ENCODE results near the gene TCF7L1. TPM values are rescaled to one million over a fixed set of nuclear protein-coding genes. Genes with fewer than 3 reads are reported as not detected.

TCF7L1 gene
- total and polyA plus RNA-seq, 2 of the 13 experiments (the other 11 are each of a cell fraction or from before 2014, with no cell fraction given) = 0.04 to 0.15 TPM

DNA sequence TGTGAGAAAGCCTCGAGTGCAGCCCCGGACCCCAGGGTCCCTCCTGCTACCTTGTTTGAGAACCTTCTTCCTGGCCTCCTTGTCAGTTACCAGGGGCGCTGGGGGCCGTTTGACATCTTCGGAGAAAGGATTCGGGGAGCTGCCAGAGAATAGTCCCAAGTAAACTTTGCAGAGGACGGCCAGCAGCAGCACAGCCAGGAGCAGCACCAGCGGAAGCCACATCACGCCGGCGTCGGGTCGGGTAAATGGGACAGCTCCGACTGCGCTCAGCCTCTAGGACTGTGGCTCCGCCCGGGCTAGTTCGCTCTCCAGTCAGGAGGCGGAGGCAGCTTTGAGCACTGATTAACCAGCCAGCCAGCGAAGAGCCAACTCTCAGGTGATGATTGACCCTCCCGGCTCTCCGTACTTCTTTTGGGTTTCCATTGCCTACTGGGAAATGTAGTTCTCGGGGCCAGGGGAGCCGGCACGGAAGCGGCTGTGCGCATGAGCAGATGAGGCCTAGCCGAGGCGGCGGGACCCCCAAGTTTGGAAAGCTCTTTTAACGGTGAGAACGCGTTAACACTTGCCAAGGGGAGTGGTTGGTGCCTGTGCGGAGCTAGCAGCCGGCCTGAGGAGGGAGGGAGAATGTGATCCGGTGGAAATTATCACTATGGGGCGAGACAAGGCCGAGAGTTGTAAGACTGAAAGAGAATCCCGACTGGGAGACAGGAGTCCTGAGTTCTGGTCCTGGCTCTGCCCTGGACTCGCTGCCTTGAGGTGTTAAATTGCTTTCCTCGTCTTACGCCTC is 221.3 kb downstream of the TCF7L1 start, which contains the start of the genes ELMOD3 and RETSAT (continued):
- TF ChIP-seq, protein P1, sequence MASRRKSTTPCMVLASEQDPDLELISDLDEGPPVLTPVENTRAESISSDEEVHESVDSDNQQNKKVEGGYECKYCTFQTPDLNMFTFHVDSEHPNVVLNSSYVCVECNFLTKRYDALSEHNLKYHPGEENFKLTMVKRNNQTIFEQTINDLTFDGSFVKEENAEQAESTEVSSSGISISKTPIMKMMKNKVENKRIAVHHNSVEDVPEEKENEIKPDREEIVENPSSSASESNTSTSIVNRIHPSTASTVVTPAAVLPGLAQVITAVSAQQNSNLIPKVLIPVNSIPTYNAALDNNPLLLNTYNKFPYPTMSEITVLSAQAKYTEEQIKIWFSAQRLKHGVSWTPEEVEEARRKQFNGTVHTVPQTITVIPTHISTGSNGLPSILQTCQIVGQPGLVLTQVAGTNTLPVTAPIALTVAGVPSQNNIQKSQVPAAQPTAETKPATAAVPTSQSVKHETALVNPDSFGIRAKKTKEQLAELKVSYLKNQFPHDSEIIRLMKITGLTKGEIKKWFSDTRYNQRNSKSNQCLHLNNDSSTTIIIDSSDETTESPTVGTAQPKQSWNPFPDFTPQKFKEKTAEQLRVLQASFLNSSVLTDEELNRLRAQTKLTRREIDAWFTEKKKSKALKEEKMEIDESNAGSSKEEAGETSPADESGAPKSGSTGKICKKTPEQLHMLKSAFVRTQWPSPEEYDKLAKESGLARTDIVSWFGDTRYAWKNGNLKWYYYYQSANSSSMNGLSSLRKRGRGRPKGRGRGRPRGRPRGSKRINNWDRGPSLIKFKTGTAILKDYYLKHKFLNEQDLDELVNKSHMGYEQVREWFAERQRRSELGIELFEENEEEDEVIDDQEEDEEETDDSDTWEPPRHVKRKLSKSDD (CRISPR knock-in tag; IDR thresholded peaks at IDR 0.05; ENCODE audit: low read depth) = no peak
- TF ChIP-seq, protein P2, sequence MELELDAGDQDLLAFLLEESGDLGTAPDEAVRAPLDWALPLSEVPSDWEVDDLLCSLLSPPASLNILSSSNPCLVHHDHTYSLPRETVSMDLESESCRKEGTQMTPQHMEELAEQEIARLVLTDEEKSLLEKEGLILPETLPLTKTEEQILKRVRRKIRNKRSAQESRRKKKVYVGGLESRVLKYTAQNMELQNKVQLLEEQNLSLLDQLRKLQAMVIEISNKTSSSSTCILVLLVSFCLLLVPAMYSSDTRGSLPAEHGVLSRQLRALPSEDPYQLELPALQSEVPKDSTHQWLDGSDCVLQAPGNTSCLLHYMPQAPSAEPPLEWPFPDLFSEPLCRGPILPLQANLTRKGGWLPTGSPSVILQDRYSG (CRISPR knock-in tag; IDR thresholded peaks at IDR 0.05) = peak; percentile 57
- TF ChIP-seq ZNF776 (CRISPR knock-in tag; IDR thresholded peaks at IDR 0.05) (no peak; the same call in 1 of the 2 replicates), ZMYM4 (CRISPR knock-in tag; IDR thresholded peaks at IDR 0.05) (peak; percentile 83), THAP11 (CRISPR knock-in tag; IDR thresholded peaks at IDR 0.05) (peak; percentile 99), ZNF577 (CRISPR knock-in tag; IDR thresholded peaks at IDR 0.05; ENCODE audit: borderline replicate concordance, low read depth) (0 out of 2 replicates have a peak, but pooled peaks have one; percentile 81), PRMT3 (CRISPR knock-in tag; IDR thresholded peaks at IDR 0.05; ENCODE audit: borderline replicate concordance, low read depth) (no peak; the same call in 1 of the 2 replicates)
- TF ChIP-seq, protein P3, sequence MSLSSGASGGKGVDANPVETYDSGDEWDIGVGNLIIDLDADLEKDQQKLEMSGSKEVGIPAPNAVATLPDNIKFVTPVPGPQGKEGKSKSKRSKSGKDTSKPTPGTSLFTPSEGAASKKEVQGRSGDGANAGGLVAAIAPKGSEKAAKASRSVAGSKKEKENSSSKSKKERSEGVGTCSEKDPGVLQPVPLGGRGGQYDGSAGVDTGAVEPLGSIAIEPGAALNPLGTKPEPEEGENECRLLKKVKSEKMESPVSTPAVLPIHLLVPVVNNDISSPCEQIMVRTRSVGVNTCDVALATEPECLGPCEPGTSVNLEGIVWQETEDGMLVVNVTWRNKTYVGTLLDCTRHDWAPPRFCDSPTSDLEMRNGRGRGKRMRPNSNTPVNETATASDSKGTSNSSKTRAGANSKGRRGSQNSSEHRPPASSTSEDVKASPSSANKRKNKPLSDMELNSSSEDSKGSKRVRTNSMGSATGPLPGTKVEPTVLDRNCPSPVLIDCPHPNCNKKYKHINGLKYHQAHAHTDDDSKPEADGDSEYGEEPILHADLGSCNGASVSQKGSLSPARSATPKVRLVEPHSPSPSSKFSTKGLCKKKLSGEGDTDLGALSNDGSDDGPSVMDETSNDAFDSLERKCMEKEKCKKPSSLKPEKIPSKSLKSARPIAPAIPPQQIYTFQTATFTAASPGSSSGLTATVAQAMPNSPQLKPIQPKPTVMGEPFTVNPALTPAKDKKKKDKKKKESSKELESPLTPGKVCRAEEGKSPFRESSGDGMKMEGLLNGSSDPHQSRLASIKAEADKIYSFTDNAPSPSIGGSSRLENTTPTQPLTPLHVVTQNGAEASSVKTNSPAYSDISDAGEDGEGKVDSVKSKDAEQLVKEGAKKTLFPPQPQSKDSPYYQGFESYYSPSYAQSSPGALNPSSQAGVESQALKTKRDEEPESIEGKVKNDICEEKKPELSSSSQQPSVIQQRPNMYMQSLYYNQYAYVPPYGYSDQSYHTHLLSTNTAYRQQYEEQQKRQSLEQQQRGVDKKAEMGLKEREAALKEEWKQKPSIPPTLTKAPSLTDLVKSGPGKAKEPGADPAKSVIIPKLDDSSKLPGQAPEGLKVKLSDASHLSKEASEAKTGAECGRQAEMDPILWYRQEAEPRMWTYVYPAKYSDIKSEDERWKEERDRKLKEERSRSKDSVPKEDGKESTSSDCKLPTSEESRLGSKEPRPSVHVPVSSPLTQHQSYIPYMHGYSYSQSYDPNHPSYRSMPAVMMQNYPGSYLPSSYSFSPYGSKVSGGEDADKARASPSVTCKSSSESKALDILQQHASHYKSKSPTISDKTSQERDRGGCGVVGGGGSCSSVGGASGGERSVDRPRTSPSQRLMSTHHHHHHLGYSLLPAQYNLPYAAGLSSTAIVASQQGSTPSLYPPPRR (CRISPR knock-in tag; IDR thresholded peaks at IDR 0.05; ENCODE audit: borderline replicate concordance) = peak; percentile 87
- TF ChIP-seq, protein P4, sequence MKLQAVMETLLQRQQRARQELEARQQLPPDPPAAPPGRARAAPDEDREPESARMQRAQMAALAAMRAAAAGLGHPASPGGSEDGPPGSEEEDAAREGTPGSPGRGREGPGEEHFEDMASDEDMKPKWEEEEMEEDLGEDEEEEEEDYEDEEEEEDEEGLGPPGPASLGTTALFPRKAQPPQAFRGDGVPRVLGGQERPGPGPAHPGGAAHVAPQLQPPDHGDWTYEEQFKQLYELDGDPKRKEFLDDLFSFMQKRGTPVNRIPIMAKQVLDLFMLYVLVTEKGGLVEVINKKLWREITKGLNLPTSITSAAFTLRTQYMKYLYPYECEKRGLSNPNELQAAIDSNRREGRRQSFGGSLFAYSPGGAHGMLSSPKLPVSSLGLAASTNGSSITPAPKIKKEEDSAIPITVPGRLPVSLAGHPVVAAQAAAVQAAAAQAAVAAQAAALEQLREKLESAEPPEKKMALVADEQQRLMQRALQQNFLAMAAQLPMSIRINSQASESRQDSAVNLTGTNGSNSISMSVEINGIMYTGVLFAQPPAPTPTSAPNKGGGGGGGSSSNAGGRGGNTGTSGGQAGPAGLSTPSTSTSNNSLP (IDR thresholded peaks at IDR 0.05; ENCODE audit: low read depth, low read length) = peak; percentile 53; the same call in 1 of the 2 replicates
- TF ChIP-seq, protein P5, sequence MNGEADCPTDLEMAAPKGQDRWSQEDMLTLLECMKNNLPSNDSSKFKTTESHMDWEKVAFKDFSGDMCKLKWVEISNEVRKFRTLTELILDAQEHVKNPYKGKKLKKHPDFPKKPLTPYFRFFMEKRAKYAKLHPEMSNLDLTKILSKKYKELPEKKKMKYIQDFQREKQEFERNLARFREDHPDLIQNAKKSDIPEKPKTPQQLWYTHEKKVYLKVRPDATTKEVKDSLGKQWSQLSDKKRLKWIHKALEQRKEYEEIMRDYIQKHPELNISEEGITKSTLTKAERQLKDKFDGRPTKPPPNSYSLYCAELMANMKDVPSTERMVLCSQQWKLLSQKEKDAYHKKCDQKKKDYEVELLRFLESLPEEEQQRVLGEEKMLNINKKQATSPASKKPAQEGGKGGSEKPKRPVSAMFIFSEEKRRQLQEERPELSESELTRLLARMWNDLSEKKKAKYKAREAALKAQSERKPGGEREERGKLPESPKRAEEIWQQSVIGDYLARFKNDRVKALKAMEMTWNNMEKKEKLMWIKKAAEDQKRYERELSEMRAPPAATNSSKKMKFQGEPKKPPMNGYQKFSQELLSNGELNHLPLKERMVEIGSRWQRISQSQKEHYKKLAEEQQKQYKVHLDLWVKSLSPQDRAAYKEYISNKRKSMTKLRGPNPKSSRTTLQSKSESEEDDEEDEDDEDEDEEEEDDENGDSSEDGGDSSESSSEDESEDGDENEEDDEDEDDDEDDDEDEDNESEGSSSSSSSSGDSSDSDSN (CRISPR knock-in tag; IDR thresholded peaks at IDR 0.05) = peak; percentile 95
- TF ChIP-seq, protein P6, sequence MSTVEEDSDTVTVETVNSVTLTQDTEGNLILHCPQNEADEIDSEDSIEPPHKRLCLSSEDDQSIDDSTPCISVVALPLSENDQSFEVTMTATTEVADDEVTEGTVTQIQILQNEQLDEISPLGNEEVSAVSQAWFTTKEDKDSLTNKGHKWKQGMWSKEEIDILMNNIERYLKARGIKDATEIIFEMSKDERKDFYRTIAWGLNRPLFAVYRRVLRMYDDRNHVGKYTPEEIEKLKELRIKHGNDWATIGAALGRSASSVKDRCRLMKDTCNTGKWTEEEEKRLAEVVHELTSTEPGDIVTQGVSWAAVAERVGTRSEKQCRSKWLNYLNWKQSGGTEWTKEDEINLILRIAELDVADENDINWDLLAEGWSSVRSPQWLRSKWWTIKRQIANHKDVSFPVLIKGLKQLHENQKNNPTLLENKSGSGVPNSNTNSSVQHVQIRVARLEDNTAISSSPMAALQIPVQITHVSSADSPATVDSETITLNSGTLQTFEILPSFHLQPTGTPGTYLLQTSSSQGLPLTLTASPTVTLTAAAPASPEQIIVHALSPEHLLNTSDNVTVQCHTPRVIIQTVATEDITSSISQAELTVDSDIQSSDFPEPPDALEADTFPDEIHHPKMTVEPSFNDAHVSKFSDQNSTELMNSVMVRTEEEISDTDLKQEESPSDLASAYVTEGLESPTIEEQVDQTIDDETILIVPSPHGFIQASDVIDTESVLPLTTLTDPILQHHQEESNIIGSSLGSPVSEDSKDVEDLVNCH (CRISPR knock-in tag; IDR thresholded peaks at IDR 0.05) = 0 out of 2 replicates have a peak, but pooled peaks have one; percentile 68

All from HepG2 (cell line).